HG03066 (cell line): Measurements from ENCODE around the gene TLCD3A.
"Not testable (repeated sequence)": the region's sequence is repeated elsewhere in the genome, so short reads cannot be mapped to it uniquely, and the experiment has no call there.

Experiments used
- ATAC-seq: cut with Tn5 transposase; IDR thresholded peaks from one replicate; pipeline ENCODE4 v1.9.1; 2021; ENCODE audit warnings: low read depth; ENCODE audit not compliant: unreplicated experiment

TLCD3A gene

GRCh38 chr17:784143-784542, 51.7 kb downstream of the TLCD3A start:
- ATAC-seq = no peak

DNA sequence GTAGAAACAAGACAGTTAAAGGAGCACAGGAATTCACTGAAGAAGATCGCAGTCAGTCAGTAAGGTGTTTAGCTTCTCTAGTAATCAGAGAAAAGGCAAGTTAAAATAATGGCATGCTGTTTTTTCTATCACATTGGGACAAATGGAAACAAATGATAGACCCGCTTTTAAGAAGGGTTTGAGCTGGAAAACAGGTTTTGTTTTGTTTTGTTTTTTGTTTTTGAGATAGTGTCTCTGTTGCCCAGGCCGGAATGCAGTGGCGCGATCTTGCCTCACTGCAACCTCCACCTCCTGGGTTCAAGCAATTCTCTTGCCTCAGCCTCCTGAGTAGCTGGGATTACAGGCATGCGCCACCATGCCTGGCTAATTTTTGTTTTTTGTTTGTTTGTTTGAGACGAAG, 53.5 kb downstream of the TLCD3A start:
- ATAC-seq = not testable (repeated sequence)

DNA sequence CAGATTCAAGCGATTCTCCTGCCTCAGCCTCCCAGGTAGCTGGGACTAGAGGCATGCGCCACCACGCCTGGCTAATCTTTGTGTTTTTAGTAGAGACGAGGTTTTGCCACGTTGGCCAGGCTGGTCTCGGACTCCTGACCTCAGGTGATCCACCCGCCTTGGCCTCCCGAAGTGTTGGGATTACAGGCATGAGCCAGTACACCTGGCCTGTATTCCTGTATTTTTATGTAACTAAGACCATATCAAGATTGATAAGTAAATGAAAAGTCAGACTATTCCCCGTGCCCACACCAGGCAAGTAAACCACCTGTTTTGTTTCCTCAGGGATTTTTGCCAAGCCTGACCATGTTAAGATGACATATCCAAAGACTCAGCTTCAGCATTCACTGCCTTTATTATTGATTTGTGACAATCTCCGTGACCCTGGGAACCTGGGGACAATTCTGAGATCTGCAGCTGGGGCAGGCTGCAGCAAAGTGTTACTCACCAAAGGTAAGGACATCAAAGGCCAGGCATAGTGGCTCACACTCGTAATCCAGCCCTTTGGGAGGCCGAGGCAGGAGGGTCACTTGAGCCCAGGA, 55.3 kb downstream of the TLCD3A start:
- ATAC-seq = no peak

GRCh38 chr17:788551-788950, 56.2 kb downstream of the TLCD3A start:
- no peak for ATAC-seq

GRCh38 chr17:789160-789840, 56.9 kb downstream of the TLCD3A start:
- ATAC-seq = no peak

- ATAC-seq = not testable (repeated sequence)
Measured at GRCh38 chr17:789931-790873, 57.8 kb downstream of the TLCD3A start.

DNA sequence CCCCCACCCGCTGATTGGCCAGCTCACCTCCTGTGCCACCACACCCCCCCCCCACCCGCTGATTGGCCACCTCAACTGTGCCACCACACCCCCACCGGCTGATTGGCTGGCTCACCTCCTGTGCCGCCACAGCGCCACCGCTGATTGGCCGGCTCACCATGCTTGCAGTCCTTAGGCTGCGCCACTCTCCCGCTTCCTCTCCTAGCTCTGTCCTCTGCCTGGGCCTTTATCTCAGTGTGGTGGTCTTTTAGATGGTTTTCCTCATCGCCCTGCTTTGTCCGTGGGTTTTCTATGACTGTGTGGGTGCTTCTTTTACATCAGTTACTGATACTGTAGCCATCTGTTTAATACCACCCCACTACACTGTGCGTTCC, 58.5 kb downstream of the TLCD3A start:
- ATAC-seq = not testable (repeated sequence)

- ATAC-seq = no peak
Measured at GRCh38 chr17:791829-792228, 59.4 kb downstream of the TLCD3A start.

GRCh38 chr17:792277-792676, 59.9 kb downstream of the TLCD3A start:
- no peak for ATAC-seq
